Fibroblast of mammary gland (primary cell): ENCODE measurements around the gene GALNT2.

Experiments
- DNase-seq: peaks from one replicate; pipeline ENCODE4 v3.0.0-alpha.2; 2010; ENCODE audit warnings: low read depth
- H3K4me3 ChIP-seq: 2 replicates; pipeline ENCODE4 v1.5.1; 2011; ENCODE audit warnings: low read depth, mild to moderate bottlenecking, low read length, moderate library complexity; ENCODE audit not compliant: control insufficient read depth
- CTCF ChIP-seq: conservative IDR thresholded peaks from 2 replicates; pipeline ENCODE4 v1.5.1; 2011; ENCODE audit warnings: low read depth, low read length, inconsistent platforms; ENCODE audit not compliant: control insufficient read depth, insufficient read depth

The GALNT2 gene

GRCh38 chr1:230066466-230067404, at the start of gene GALNT2:
Gene GALNT2 (plus strand): TSS chr1:230067238. CDS start chr1:230067281, 43 bp downstream.
- TF ChIP-seq CTCF = no peak
- H3K4me3 ChIP-seq = peak within 1 kb of the TSS; percentile 86

GRCh38 chr1:230020451-230020850, 46.6 kb upstream of the GALNT2 start:
- no peak overlapping the region for H3K4me3 ChIP-seq

More at GRCh38 chr1:230066466-230067404, at the start of gene GALNT2:
- peak; percentile 74 for DNase-seq

GRCh38 chr1:230022666-230023380, 44.2 kb upstream of the GALNT2 start:
- DNase-seq = no peak
- no peak overlapping the region for H3K4me3 ChIP-seq
- TF ChIP-seq CTCF = no peak

More at GRCh38 chr1:230020451-230020850, 46.6 kb upstream of the GALNT2 start:
- no peak for TF ChIP-seq CTCF
- no peak for DNase-seq

DNA sequence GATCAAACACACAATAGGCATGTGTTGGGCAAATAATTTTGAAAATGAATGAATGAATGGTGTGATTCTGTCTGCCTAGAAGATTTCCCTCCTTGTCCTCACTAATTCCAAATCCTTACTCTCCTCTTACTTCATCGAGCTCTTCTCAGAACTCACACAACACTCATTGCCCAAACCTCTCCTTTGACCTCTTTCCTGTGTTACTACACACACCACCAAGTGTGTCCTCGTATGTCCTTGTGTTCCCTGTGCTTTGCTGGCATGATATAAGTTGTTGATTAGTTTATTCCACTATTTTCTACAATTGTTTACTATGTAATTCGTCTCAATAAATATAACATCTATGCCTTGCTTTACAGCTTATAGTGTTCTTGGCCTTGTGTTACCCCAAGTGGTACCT, 41.4 kb upstream of the GALNT2 start:
- TF ChIP-seq CTCF = no peak
- no peak for DNase-seq
- H3K4me3 ChIP-seq = no peak overlapping the region

DNA sequence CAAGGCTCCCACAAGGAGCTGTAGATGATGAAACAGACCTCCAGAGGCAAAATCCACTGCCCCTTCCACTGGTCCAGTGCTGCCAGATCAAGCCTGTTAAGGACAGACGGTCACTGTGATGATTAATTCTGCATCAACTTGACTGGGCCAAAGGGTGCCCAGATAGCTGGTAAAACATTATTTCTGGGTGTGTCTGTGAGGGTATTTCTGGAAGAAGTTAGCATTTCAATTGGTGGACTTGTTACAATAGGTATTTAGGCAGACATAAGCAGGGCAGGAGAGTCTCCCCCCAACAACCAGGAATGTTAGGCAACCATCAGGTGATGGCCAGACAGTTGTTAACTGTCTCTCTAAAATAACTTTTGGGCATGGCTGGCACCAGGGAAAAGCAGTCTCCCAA, 40.9 kb upstream of the GALNT2 start:
- TF ChIP-seq CTCF = no peak
- no peak overlapping the region for H3K4me3 ChIP-seq
- no peak for DNase-seq

GRCh38 chr1:230026572-230026971, 40.5 kb upstream of the GALNT2 start:
- DNase-seq = no peak
- TF ChIP-seq CTCF = no peak
- H3K4me3 ChIP-seq = no peak overlapping the region
